SU-DHL-6 (cell line): Measurements from ENCODE around the gene IRAK4.

ENCODE experiments used
- CTCF ChIP-seq: fragments of 200-600 bp; sonication (generic); IDR thresholded peaks from one replicate; pipeline ENCODE4 v1.5.1; 2017; ENCODE audit warnings: antibody characterized with exemption, mild to moderate bottlenecking, low read length, moderate library complexity; ENCODE audit not compliant: insufficient read depth, poor library complexity, severe bottlenecking
- EZH2phosphoT487 ChIP-seq: fragments of 200-600 bp; sonication (generic), shearing (Covaris generic); conservative IDR thresholded peaks from 2 replicates; pipeline ENCODE4 v1.6.1; 2018; ENCODE audit warnings: mild to moderate bottlenecking, antibody characterized with exemption, low read length, moderate library complexity, mixed read lengths

- TF ChIP-seq EZH2phosphoT487 = no peak
- TF ChIP-seq CTCF = no peak
Observed at GRCh38 chr12:43806737-43807072, 48.0 kb downstream of the IRAK4 start.
